Measurements from ENCODE around the gene TRAF7. TPM values are rescaled to one million over a fixed set of nuclear protein-coding genes. Genes with fewer than 3 reads are reported as not detected.

The TRAF7 gene
- polyA plus RNA-seq, 1 donor from 2014 or later: 30.9 TPM

GRCh38 chr16:2223221-2223941 is 67.8 kb downstream of the TRAF7 start, which contains the start of gene E4F1:
E4F1 (plus strand) TSS chr16:2223591; CDS start chr16:2223614, 23 bp downstream.
- H3K4me2 ChIP-seq (ENCODE audit: low read length): peak within 1 kb of the TSS; percentile 85
- H3K27me3 ChIP-seq (ENCODE audit: insufficient read depth, low read depth, low read length): no peaks in the 10 kb centered on the region
- H4K20me1 ChIP-seq (ENCODE audit: insufficient read depth): no peaks in the 10 kb centered on the region
- H3K9me3 ChIP-seq (ENCODE audit: low read length): no peaks in the 10 kb centered on the region
- TF ChIP-seq CTCF (IDR thresholded peaks at IDR 0.05; ENCODE audit: poor library complexity, severe bottlenecking) (no peak), EP300 (conservative IDR thresholded peaks at IDR 0.05; ENCODE audit: poor library complexity, severe bottlenecking) (peak; percentile 67), POLR2AphosphoS5 (IDR thresholded peaks at IDR 0.05) (peak; percentile 97), SMC3 (conservative IDR thresholded peaks at IDR 0.05; ENCODE audit: poor library complexity) (peak; percentile 50), RAD21 (conservative IDR thresholded peaks at IDR 0.05) (no peak), MXI1 (conservative IDR thresholded peaks at IDR 0.05; ENCODE audit: poor library complexity, severe bottlenecking) (peak; percentile 88), REST (IDR thresholded peaks at IDR 0.05; ENCODE audit: borderline replicate concordance) (peak; percentile 85), TAF1 (IDR thresholded peaks at IDR 0.05; ENCODE audit: low read depth) (peak; percentile 95), EZH2 (IDR thresholded peaks at IDR 0.05; ENCODE audit: borderline replicate concordance, insufficient read depth, low read length, poor library complexity, severe bottlenecking) (no peak)
- H3K36me3 ChIP-seq (ENCODE audit: insufficient read depth, low read length): no peaks in the 10 kb centered on the region
- H3K9me2 ChIP-seq (ENCODE audit: insufficient read depth, low read length): no peaks in the 10 kb centered on the region
- H3K9ac ChIP-seq (ENCODE audit: low read length): peak within 1 kb of the TSS; percentile 84
- H3F3A ChIP-seq (ENCODE audit: insufficient read depth, low read length, poor library complexity, severe bottlenecking): no peaks in the 10 kb centered on the region
- peak within 1 kb of the TSS; percentile 64 for H3K27ac ChIP-seq (ENCODE audit: low read length)
- H2AFZ ChIP-seq (ENCODE audit: low read depth, low read length): peak within 1 kb of the TSS; percentile 83
- H3K4me3 ChIP-seq (ENCODE audit: low read length): peak within 1 kb of the TSS; percentile 95
- H3K79me2 ChIP-seq (replicated peaks; ENCODE audit: insufficient read depth, low read length): peaks cover 26% of the 10 kb centered on the region

GRCh38 chr16:2223942-2224486 is 68.4 kb downstream of the TRAF7 start:
- Histone ChIP-seq H3K9me2 (ENCODE audit: insufficient read depth, low read length) (no peaks in the 10 kb centered on the region), H3K4me3 (ENCODE audit: low read length) (peak overlapping the region; percentile 95), H3F3A (ENCODE audit: insufficient read depth, low read length, poor library complexity, severe bottlenecking) (no peaks in the 10 kb centered on the region), H4K20me1 (ENCODE audit: insufficient read depth) (no peaks in the 10 kb centered on the region), H3K36me3 (ENCODE audit: insufficient read depth, low read length) (no peaks in the 10 kb centered on the region), H3K27me3 (ENCODE audit: insufficient read depth, low read depth, low read length) (no peaks in the 10 kb centered on the region), H3K79me2 (replicated peaks; ENCODE audit: insufficient read depth, low read length) (peaks cover 26% of the 10 kb centered on the region), H2AFZ (ENCODE audit: low read depth, low read length) (no peak overlapping the region), H3K9ac (ENCODE audit: low read length) (peak overlapping the region; percentile 84), H3K4me2 (ENCODE audit: low read length) (peak overlapping the region; percentile 85), H3K27ac (ENCODE audit: low read length) (peak overlapping the region; percentile 64), H3K9me3 (ENCODE audit: low read length) (no peaks in the 10 kb centered on the region)
- TF ChIP-seq SMC3 (conservative IDR thresholded peaks at IDR 0.05; ENCODE audit: poor library complexity): no peak
- peak; percentile 13 for TF ChIP-seq CTCF (IDR thresholded peaks at IDR 0.05; ENCODE audit: poor library complexity, severe bottlenecking)
